ENCODE results near the gene DIRAS1.

DIRAS1 gene

GRCh38 chr19:2720777-2721569 lies at the start of gene DIRAS1:
TSS of gene DIRAS1 (minus strand) at chr19:2721372. CDS start at chr19:2717806, 3,566 bp downstream.
- TF ChIP-seq, protein P1, sequence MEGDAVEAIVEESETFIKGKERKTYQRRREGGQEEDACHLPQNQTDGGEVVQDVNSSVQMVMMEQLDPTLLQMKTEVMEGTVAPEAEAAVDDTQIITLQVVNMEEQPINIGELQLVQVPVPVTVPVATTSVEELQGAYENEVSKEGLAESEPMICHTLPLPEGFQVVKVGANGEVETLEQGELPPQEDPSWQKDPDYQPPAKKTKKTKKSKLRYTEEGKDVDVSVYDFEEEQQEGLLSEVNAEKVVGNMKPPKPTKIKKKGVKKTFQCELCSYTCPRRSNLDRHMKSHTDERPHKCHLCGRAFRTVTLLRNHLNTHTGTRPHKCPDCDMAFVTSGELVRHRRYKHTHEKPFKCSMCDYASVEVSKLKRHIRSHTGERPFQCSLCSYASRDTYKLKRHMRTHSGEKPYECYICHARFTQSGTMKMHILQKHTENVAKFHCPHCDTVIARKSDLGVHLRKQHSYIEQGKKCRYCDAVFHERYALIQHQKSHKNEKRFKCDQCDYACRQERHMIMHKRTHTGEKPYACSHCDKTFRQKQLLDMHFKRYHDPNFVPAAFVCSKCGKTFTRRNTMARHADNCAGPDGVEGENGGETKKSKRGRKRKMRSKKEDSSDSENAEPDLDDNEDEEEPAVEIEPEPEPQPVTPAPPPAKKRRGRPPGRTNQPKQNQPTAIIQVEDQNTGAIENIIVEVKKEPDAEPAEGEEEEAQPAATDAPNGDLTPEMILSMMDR (IDR thresholded peaks at IDR 0.05; ENCODE audit: low read depth, low read length): no peak
- no peak within 1 kb of the TSS for H3K4me3 ChIP-seq (ENCODE audit: low read depth, low read length)

DNA sequence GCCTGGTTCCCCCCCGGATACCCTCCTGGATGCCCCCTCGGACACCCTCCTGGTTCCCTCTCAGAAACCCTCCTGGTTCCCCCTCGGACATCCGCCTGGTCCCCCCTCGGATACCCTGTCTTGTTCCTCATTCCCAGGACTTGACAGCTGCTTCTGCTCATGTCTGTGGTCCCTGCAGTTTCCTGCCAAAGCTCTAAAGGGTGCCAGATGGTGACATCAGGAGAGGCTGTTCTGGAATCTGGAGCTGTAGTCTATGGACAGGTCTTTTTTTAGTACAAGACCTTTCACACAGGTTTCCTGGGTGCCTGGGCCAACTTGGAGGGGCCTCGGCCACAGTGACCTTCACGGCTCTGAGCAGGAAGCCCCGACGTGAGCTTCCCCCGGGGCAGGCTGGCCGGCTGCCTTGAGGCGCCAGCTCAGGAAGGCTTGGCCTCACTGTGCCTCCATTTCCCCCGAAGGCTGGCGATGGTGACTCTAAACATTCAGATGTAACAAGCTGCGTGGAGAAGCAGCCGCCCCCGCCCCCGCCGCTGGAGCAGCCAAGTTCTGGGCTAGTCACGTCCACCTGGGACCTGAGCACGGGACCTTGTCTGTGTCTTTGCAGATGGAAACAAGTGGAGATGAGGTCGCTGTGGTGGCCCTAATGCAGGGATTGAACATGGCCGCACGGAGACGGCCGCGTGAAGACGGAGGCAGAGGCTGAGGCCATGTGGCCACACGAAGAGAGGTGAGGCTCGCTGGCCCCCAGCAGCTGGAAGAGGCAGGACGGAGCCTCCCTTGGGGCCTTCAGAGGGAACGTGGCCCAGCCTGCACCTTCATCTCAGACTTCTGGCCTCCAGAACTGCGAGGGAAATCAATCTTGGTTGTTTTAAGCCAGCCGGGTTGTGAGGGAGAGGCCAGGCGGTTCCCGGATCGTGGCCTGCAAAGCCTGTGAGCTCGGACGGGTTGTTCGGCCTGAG lies 49.2 kb upstream of the DIRAS1 start:
- H3K4me3 ChIP-seq (ENCODE audit: low read depth, low read length): no peak overlapping the region
- TF ChIP-seq, protein P1 (IDR thresholded peaks at IDR 0.05; ENCODE audit: low read depth, low read length): no peak

GRCh38 chr19:2769218-2769617 lies 48.0 kb upstream of the DIRAS1 start:
- no peak overlapping the region for H3K4me3 ChIP-seq (ENCODE audit: low read depth, low read length)
- TF ChIP-seq, protein P1 (IDR thresholded peaks at IDR 0.05; ENCODE audit: low read depth, low read length): no peak

DNA sequence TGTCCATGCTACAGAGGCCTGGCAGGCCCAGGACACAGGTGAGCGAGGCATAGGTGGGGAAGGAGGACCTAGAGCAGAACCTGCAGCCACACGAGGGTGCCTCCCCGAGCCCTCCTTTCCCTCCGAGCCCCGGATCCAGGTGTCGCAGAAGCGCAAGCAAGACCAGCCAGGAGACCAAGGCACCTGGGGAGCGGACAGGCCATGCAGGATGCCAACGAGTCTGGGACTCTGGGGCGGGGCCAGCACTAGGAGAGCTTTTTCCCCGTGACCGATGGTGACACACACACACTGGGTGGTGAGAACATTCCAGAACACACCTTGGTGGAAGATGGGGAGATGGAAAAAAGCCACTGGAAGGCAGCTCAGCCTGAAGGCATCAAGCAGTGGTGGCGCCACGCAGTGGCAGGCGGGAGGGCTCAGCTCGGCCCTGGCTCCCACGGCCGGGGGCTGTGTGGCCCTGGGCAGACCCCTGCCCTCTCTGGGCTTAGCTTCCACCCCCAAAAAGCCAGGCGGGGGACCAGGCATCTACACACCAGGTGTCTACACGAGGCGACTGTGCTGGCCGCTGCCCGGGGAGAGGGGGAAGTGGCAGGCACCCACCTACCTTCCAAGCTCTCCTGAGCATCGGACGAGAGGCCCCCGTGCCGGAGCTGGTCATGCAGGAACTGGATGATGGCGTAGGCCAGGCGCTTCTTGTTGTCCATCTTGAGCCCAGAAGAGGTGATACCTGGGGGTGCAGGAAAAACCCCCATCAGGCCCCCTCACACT lies 47.4 kb upstream of the DIRAS1 start:
- TF ChIP-seq, protein P1 (IDR thresholded peaks at IDR 0.05; ENCODE audit: low read depth, low read length): no peak
- no peak overlapping the region for H3K4me3 ChIP-seq (ENCODE audit: low read depth, low read length)

- H3K4me3 ChIP-seq (ENCODE audit: low read depth, low read length): no peak overlapping the region
- TF ChIP-seq, protein P1 (IDR thresholded peaks at IDR 0.05; ENCODE audit: low read depth, low read length): no peak
Observed at GRCh38 chr19:2767688-2768087, 46.5 kb upstream of the DIRAS1 start.

GRCh38 chr19:2766594-2767372 lies 45.6 kb upstream of the DIRAS1 start:
- no peak overlapping the region for H3K4me3 ChIP-seq (ENCODE audit: low read depth, low read length)
- TF ChIP-seq, protein P1 (IDR thresholded peaks at IDR 0.05; ENCODE audit: low read depth, low read length): no peak
